Sigmoid colon (tissue), 7 donors: ENCODE measurements around the gene JAG2. TPM values are rescaled to one million over a fixed set of nuclear protein-coding genes. Genes with fewer than 3 reads are reported as not detected.

Experiments used
- DNase-seq: peaks from one replicate; pipeline ENCODE4 v3.0.0-alpha.2; 2019
- H3K27ac ChIP-seq, 4 donors: fragments of 200-600 bp; sonication (generic); one replicate each; pipeline ENCODE4 v1.5.1; 2016 to 2019; ENCODE audit warnings: mild to moderate bottlenecking in 1 of 4
- H3K27me3 ChIP-seq, 3 donors: fragments of 200-600 bp; sonication (generic); one replicate each; pipeline ENCODE4 v1.5.1; 2019; ENCODE audit warnings: mild to moderate bottlenecking in 1 of 3
- H3K36me3 ChIP-seq, 4 donors: fragments of 200-600 bp; sonication (generic); one replicate each; pipeline ENCODE4 v1.5.1; 2016 to 2019
- H3K4me1 ChIP-seq, 4 donors: fragments of 200-600 bp; sonication (generic); one replicate each; pipeline ENCODE4 v1.5.1; 2017 to 2019
- H3K4me3 ChIP-seq, 4 donors: fragments of 200-600 bp; sonication (generic); one replicate each; pipeline ENCODE4 v1.5.1; 2017 to 2019; ENCODE audit warnings: mild to moderate bottlenecking in 2 of 4, moderate library complexity in 1 of 4
- H3K9me3 ChIP-seq, 4 donors: fragments of 200-600 bp in 3 of 4; sonication (generic) in 3 of 4; one replicate each; pipeline versions ENCODE4 v1.5.1 to v1.6.1; 2013 to 2019
- CTCF ChIP-seq, 4 experiments: fragments of 450-650 bp in 3 of 4; fragments of 200-600 bp in 1 of 4; IDR thresholded peaks; one replicate each; pipeline ENCODE4 v1.5.1; 2016 to 2019; ENCODE audit warnings: antibody characterized with exemption in 4 of 4, mild to moderate bottlenecking in 3 of 4, moderate library complexity in 2 of 4
- EP300 ChIP-seq, 4 donors: sonication (generic); formaldehyde crosslinking; IDR thresholded peaks; one replicate each; pipeline ENCODE4 v1.6.1; 2017; ENCODE audit warnings: antibody characterized with exemption in 4 of 4
- POLR2A ChIP-seq, 2 donors: fragments of 450-650 bp; IDR thresholded peaks; one replicate each; pipeline ENCODE4 v1.6.1; 2016; ENCODE audit warnings: antibody characterized with exemption in 2 of 2, mild to moderate bottlenecking in 2 of 2, moderate library complexity in 2 of 2
- POLR2AphosphoS5 ChIP-seq, 4 donors: sonication (generic); formaldehyde crosslinking; IDR thresholded peaks; one replicate each; pipeline ENCODE4 v1.6.1; 2017; ENCODE audit warnings: antibody characterized with exemption in 4 of 4
- WGBS, 2 donors: extraction: QIAGEN DNeasy Blood & Tissue Kit; methylation state at CpG; one replicate each; pipeline ENCODE4 v1.1.7; 2013; 5-methylcytosine and 5-hydroxymethylcytosine counted together
- intact Hi-C: fragments of 100-400 bp; cut with DNase I; formaldehyde crosslinking; loops from one replicate; pipeline ENCODE4 v1.15.1; 2023
- polyA plus RNA-seq, 3 donors: library from polyadenylated mRNA; stranded (reverse); fragments of 200-250 nt; gene quantifications; one replicate each; pipeline ENCODE4 v1.2.3, GENCODE V29; 2013
- total RNA-seq, 4 donors: library from RNA; depleted of rRNA; stranded (reverse); fragments of >200 nt; gene quantifications; one replicate each; pipeline ENCODE4 v1.1.0, GENCODE V29; 2016
- donor health status: healthy with polysubstance abuse.
- donor health status: Bipolar disorder and iron deficiency.
- donor health status: healthy.

The JAG2 gene
- total and polyA plus RNA-seq, 7 donors: 0.60 to 12.3 (median 3.2) TPM

DNA sequence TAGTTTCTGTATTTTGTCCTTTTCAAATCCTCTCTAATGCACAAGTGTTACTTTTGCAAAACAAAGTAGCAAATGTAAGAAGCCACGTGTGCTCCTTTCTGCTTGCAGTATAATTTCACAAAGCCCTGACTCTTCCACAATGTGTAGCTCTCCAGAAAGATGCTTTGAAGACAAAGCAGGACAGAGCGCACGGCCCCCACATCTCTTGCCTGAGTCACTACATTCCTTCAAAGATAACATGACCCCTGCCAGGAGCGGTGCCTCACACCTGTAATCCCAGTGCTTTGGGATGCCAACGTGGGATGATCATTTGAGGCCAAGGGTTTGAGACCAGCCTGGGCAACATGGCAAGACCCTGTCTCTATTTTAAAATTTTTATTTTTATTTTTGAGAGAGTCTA lies 40.5 kb downstream of the JAG2 start:
- Histone ChIP-seq H3K4me3 (no peak overlapping the region), H3K4me1 (no peaks in the 10 kb centered on the region), H3K9me3 (peaks cover 0 to 4% (median 2%) of the 10 kb centered on the region in 4 donors), H3K27ac (no peak overlapping the region), H3K27me3 (no peaks in the 10 kb centered on the region), H3K36me3 (no peaks in the 10 kb centered on the region)
- intact Hi-C loops: no loop called here
- WGBS, 2 donors: 71 to 77% methylated on average over 5 of the region's 5 CpGs
- DNase-seq: no peak
- TF ChIP-seq EP300 (IDR thresholded peaks at IDR 0.05) (no peak), POLR2AphosphoS5 (IDR thresholded peaks at IDR 0.05) (no peak), CTCF (IDR thresholded peaks at IDR 0.05) (no peak), POLR2A (IDR thresholded peaks at IDR 0.05) (no peak)

DNA sequence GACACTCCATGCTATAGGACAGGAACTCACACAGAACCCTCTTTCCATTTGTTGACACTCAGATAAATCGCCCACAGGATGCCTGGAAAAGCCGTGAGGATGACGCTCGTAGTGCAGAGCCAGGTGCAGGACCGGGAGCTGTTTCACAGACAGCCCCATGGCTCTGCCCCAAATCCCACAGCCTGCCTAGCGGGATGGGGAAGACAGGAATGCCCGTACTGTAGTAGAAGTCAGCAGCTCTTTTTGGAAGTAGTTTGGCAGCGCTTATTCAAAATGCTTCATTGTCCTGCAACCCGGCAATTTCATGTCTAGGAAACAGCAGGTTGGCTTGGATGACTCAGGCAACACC lies 41.6 kb downstream of the JAG2 start:
- intact Hi-C loops: no loop called here
- TF ChIP-seq POLR2A (IDR thresholded peaks at IDR 0.05) (no peak), EP300 (IDR thresholded peaks at IDR 0.05) (no peak), POLR2AphosphoS5 (IDR thresholded peaks at IDR 0.05) (no peak), CTCF (IDR thresholded peaks at IDR 0.05) (no peak)
- Histone ChIP-seq H3K4me3 (no peak overlapping the region), H3K27ac (no peak overlapping the region), H3K27me3 (no peaks in the 10 kb centered on the region), H3K36me3 (no peaks in the 10 kb centered on the region), H3K4me1 (no peaks in the 10 kb centered on the region), H3K9me3 (peaks cover 0 to 7% (median 3%) of the 10 kb centered on the region in 4 donors)
- DNase-seq: no peak
- WGBS, 2 donors: 78 to 85% methylated on average over 9 of the region's 9 CpGs

GRCh38 chr14:105126126-105126980 lies 42.2 kb downstream of the JAG2 start:
- Histone ChIP-seq H3K4me1 (no peaks in the 10 kb centered on the region), H3K36me3 (no peaks in the 10 kb centered on the region), H3K27ac (no peak overlapping the region), H3K9me3 (peaks cover 0 to 8% (median 5%) of the 10 kb centered on the region in 4 donors), H3K27me3 (no peaks in the 10 kb centered on the region), H3K4me3 (no peak overlapping the region)
- 64 to 78% methylated on average over 22 of the region's 22 CpGs for WGBS, 2 donors
- DNase-seq: no peak
- TF ChIP-seq POLR2AphosphoS5 (IDR thresholded peaks at IDR 0.05): no peak
- TF ChIP-seq CTCF (IDR thresholded peaks at IDR 0.05): no peak
- no peak for TF ChIP-seq POLR2A (IDR thresholded peaks at IDR 0.05)
- TF ChIP-seq EP300 (IDR thresholded peaks at IDR 0.05): no peak
- intact Hi-C loops: no loop called here

GRCh38 chr14:105124823-105125222 lies 43.8 kb downstream of the JAG2 start:
- Histone ChIP-seq H3K9me3 (peaks cover 0 to 9% (median 7%) of the 10 kb centered on the region in 4 donors), H3K27ac (no peak overlapping the region), H3K4me1 (no peaks in the 10 kb centered on the region), H3K36me3 (no peaks in the 10 kb centered on the region), H3K27me3 (no peaks in the 10 kb centered on the region), H3K4me3 (no peak overlapping the region)
- WGBS, 2 donors: 37 to 62% methylated on average over 5 of the region's 5 CpGs
- intact Hi-C loops: no loop called here
- TF ChIP-seq POLR2AphosphoS5 (IDR thresholded peaks at IDR 0.05) (no peak), POLR2A (IDR thresholded peaks at IDR 0.05) (no peak), EP300 (IDR thresholded peaks at IDR 0.05) (no peak), CTCF (IDR thresholded peaks at IDR 0.05) (no peak)
- peak; percentile 25 for DNase-seq
